ENCODE data around the gene FBXO17.
A peak's percentile ranks its signal among the peaks of the same experiment; 100 is the strongest.
"Not testable (repeated sequence)": the region's sequence is repeated elsewhere in the genome, so short reads cannot be mapped to it uniquely, and the experiment has no call there.

The FBXO17 gene

GRCh38 chr19:38971672-38972071 is 3.9 kb downstream of the FBXO17 start:
- peaks cover 0 to 3% of the 10 kb centered on the region in 2 donors for H3K36me3 Mint-ChIP-seq
- no peaks in the 10 kb centered on the region for H3K9me3 Mint-ChIP-seq
- peaks cover 8 to 10% of the 10 kb centered on the region in 2 donors for H3K4me1 Mint-ChIP-seq
- H3K27me3 Mint-ChIP-seq: peaks cover 24 to 50% of the 10 kb centered on the region in 2 donors
- H3K27ac Mint-ChIP-seq: no peak overlapping the region
- H3K4me3 Mint-ChIP-seq: no peak overlapping the region
- ATAC-seq (replicated peaks) (no peak), DNase-seq (no peak)

GRCh38 chr19:38970664-38971532 is 4.6 kb downstream of the FBXO17 start:
- DNase-seq: no peak
- no peak overlapping the region for H3K27ac Mint-ChIP-seq
- H3K27me3 Mint-ChIP-seq: peaks cover 17 to 42% of the 10 kb centered on the region in 2 donors
- ATAC-seq (replicated peaks): no peak
- no peaks in the 10 kb centered on the region for H3K9me3 Mint-ChIP-seq
- peaks cover 2 to 4% of the 10 kb centered on the region in 2 donors for H3K4me1 Mint-ChIP-seq
- H3K4me3 Mint-ChIP-seq: no peak overlapping the region
- peaks cover 0 to 3% of the 10 kb centered on the region in 2 donors for H3K36me3 Mint-ChIP-seq

GRCh38 chr19:38966149-38966548 is 9.4 kb downstream of the FBXO17 start:
- not testable (repeated sequence) for DNase-seq; H3K9me3 Mint-ChIP-seq; H3K36me3 Mint-ChIP-seq; H3K27ac Mint-ChIP-seq; H3K4me3 Mint-ChIP-seq; H3K4me1 Mint-ChIP-seq; ATAC-seq (replicated peaks)
- H3K27me3 Mint-ChIP-seq: peaks cover 16 to 37% of the 10 kb centered on the region in 2 donors

- Mint-ChIP-seq H3K27ac (no peak overlapping the region), H3K4me1 (peaks cover 4 to 10% of the 10 kb centered on the region in 2 donors), H3K9me3 (no peaks in the 10 kb centered on the region), H3K4me3 (no peak overlapping the region), H3K36me3 (no peaks in the 10 kb centered on the region), H3K27me3 (peaks cover 16 to 29% of the 10 kb centered on the region in 2 donors)
- ATAC-seq (replicated peaks): no peak
- no peak for DNase-seq
These were observed 10.8 kb downstream of the FBXO17 start for GRCh38 chr19:38964738-38965137.

GRCh38 chr19:38959618-38960017 is 15.9 kb downstream of the FBXO17 start:
- DNase-seq: no peak
- no peaks in the 10 kb centered on the region for H3K36me3 Mint-ChIP-seq
- no peaks in the 10 kb centered on the region for H3K9me3 Mint-ChIP-seq
- H3K27ac Mint-ChIP-seq: no peak overlapping the region
- no peak overlapping the region for H3K4me3 Mint-ChIP-seq
- peaks cover 12 to 22% of the 10 kb centered on the region in 2 donors for H3K27me3 Mint-ChIP-seq
- ATAC-seq (replicated peaks): no peak
- peaks cover 4 to 10% of the 10 kb centered on the region in 2 donors for H3K4me1 Mint-ChIP-seq

GRCh38 chr19:38958301-38958700 is 17.2 kb downstream of the FBXO17 start:
- H3K9me3 Mint-ChIP-seq: no peaks in the 10 kb centered on the region
- peaks cover 16 to 21% of the 10 kb centered on the region in 2 donors for H3K27me3 Mint-ChIP-seq
- no peaks in the 10 kb centered on the region for H3K36me3 Mint-ChIP-seq
- no peak overlapping the region for H3K4me3 Mint-ChIP-seq
- H3K27ac Mint-ChIP-seq: no peak overlapping the region
- H3K4me1 Mint-ChIP-seq: peaks cover 4 to 10% of the 10 kb centered on the region in 2 donors
- no peak for ATAC-seq (replicated peaks)
- no peak for DNase-seq

- H3K4me3 Mint-ChIP-seq: no peak overlapping the region
- no peaks in the 10 kb centered on the region for H3K9me3 Mint-ChIP-seq
- H3K36me3 Mint-ChIP-seq: peaks cover 0 to 3% of the 10 kb centered on the region in 2 donors
- H3K4me1 Mint-ChIP-seq: peaks cover 5% of the 10 kb centered on the region in 2 donors
- H3K27ac Mint-ChIP-seq: no peak overlapping the region
- no peak for ATAC-seq (replicated peaks)
- H3K27me3 Mint-ChIP-seq: peaks cover 23 to 28% of the 10 kb centered on the region in 2 donors
- no peak for DNase-seq
These were observed 19.3 kb downstream of the FBXO17 start for GRCh38 chr19:38956264-38956663.

GRCh38 chr19:38953677-38954076 is 21.9 kb downstream of the FBXO17 start:
- Mint-ChIP-seq H3K36me3 (peaks cover 4 to 6% of the 10 kb centered on the region in 2 donors), H3K4me3 (no peak overlapping the region), H3K27me3 (peaks cover 34 to 49% of the 10 kb centered on the region in 2 donors), H3K27ac (no peak overlapping the region), H3K4me1 (peaks cover 10 to 19% of the 10 kb centered on the region in 2 donors), H3K9me3 (peaks cover 0 to 2% of the 10 kb centered on the region in 2 donors)
- ATAC-seq (replicated peaks): no peak
- no peak for DNase-seq

GRCh38 chr19:38952395-38953165 is 23.0 kb downstream of the FBXO17 start:
- no peak overlapping the region for H3K4me3 Mint-ChIP-seq

GRCh38 chr19:38951187-38951586 is 24.4 kb downstream of the FBXO17 start:
- no peak for DNase-seq

More at GRCh38 chr19:38952395-38953165, 23.0 kb downstream of the FBXO17 start:
- ATAC-seq (replicated peaks): peak; percentile 49 to 53
- Mint-ChIP-seq H3K27me3 (peaks cover 36 to 59% of the 10 kb centered on the region in 2 donors), H3K4me1 (peaks cover 10 to 19% of the 10 kb centered on the region in 2 donors), H3K9me3 (peaks cover 0 to 2% of the 10 kb centered on the region in 2 donors), H3K36me3 (peaks cover 4 to 6% of the 10 kb centered on the region in 2 donors), H3K27ac (no peak overlapping the region)
- no peak for DNase-seq

GRCh38 chr19:38949580-38950367 is 25.8 kb downstream of the FBXO17 start:
- H3K27me3 Mint-ChIP-seq: peaks cover 41 to 68% of the 10 kb centered on the region in 2 donors
- H3K4me1 Mint-ChIP-seq: peaks cover 12 to 19% of the 10 kb centered on the region in 2 donors
- peaks cover 0 to 2% of the 10 kb centered on the region in 2 donors for H3K9me3 Mint-ChIP-seq
- peaks cover 5 to 6% of the 10 kb centered on the region in 2 donors for H3K36me3 Mint-ChIP-seq
- peak; percentile 88 to 95 for ATAC-seq (replicated peaks)
- no peak overlapping the region for H3K27ac Mint-ChIP-seq
- peak overlapping the region; percentile 77 to 78 for H3K4me3 Mint-ChIP-seq
- peak; percentile 78 for DNase-seq

More at GRCh38 chr19:38951187-38951586, 24.4 kb downstream of the FBXO17 start:
- Mint-ChIP-seq H3K36me3 (peaks cover 5 to 6% of the 10 kb centered on the region in 2 donors), H3K4me1 (peaks cover 12 to 19% of the 10 kb centered on the region in 2 donors), H3K27me3 (peaks cover 41 to 67% of the 10 kb centered on the region in 2 donors), H3K9me3 (peaks cover 0 to 2% of the 10 kb centered on the region in 2 donors), H3K27ac (no peak overlapping the region), H3K4me3 (no peak overlapping the region)
- ATAC-seq (replicated peaks): no peak

GRCh38 chr19:38946229-38947010 is 29.1 kb downstream of the FBXO17 start:
- H3K27ac Mint-ChIP-seq: no peak overlapping the region
- H3K9me3 Mint-ChIP-seq: peaks cover 0 to 2% of the 10 kb centered on the region in 2 donors
- peaks cover 26 to 61% of the 10 kb centered on the region in 2 donors for H3K27me3 Mint-ChIP-seq
- DNase-seq: no peak
- H3K36me3 Mint-ChIP-seq: peaks cover 3 to 5% of the 10 kb centered on the region in 2 donors
- no peak overlapping the region for H3K4me3 Mint-ChIP-seq
- ATAC-seq (replicated peaks): no peak
- peaks cover 7 to 14% of the 10 kb centered on the region in 2 donors for H3K4me1 Mint-ChIP-seq
